Measurements from ENCODE around the gene ZNF143.

GRCh38 chr11:9527481-9528135 is 66.8 kb downstream of the ZNF143 start:
- no peak for TF ChIP-seq CTCF (conservative IDR thresholded peaks at IDR 0.05)
- no peak for TF ChIP-seq ZFX (IDR thresholded peaks at IDR 0.05)
